ENCODE results near the gene ZNF740. TPM values are rescaled to one million over a fixed set of nuclear protein-coding genes. Genes with fewer than 3 reads are reported as not detected.

Gene ZNF740
- total and polyA plus RNA-seq, 2 of the 4 experiments (the other 2 are of a cell fraction): 13.1 to 14.0 TPM

DNA sequence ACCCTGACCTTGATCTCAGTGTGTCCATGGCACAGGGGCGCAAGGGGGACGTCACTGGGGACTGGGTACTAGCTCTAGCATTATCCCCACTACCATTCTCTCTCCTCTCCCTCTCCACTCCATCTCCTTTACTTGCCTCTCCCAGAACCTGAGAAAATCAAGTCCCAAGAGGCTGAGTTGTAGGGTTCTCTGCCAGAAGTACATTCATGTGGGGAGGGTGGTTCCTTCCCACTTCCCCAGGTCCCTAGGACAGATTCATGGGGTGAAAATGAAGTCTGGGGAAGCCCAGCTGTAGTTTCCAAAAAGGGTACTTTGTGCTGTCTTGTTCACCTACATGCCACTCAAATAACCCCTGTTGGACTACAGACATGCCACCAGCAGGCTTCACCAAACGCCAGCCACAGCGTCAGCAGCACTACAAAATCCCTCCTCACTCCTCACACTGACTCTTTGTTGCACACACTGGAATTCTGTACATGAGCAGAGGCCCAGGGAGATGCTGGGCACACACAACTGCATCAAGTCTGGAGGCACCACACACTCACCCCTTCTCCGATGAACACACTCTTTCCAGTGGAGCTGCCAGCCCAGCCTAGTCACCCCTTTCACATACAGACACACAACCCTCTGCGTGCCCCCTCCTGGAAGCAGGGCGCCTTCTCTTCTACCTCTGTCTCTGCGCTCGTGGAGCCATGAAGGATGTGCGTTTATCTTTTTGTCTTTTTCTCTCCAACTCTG lies 44.5 kb downstream of the ZNF740 start:
- no peak overlapping the region for H3K56ac ChIP-seq (ENCODE audit: extremely low read depth, insufficient read depth, low read length)

More for the DNA sequence above, 44.5 kb downstream of the ZNF740 start:
- Histone ChIP-seq H3K9ac (ENCODE audit: low read depth, low read length) (no peak overlapping the region), H3K4ac (ENCODE audit: low read depth, low read length) (peak overlapping the region; percentile 54), H3K4me1 (ENCODE audit: control insufficient read depth, insufficient read depth, low read length) (peaks cover 32% of the 10 kb centered on the region), H2AK9ac (replicated peaks; ENCODE audit: low read depth, low read length, poor library complexity) (peak overlapping the region; percentile 71), H3K23ac (ENCODE audit: low read depth, low read length) (no peak overlapping the region), H3K27ac (ENCODE audit: insufficient read depth, low read length) (peak overlapping the region; percentile 37; the same call in 1 of the 2 replicates), H4K20me1 (ENCODE audit: insufficient read depth, low read length) (peaks cover 4% of the 10 kb centered on the region), H3K79me1 (ENCODE audit: low read depth in 1 of 2, low read length in 2 of 2) (peaks cover 0 to 38% of the 10 kb centered on the region in 2 experiments; a peak in 2 of 4 replicates), H3K9me3 (ENCODE audit: control insufficient read depth, insufficient read depth, low read length) (no peaks in the 10 kb centered on the region), H3K9me1 (ENCODE audit: insufficient read depth, low read length) (peaks cover 26% of the 10 kb centered on the region), H4K5ac (ENCODE audit: low read depth, low read length) (no peak overlapping the region; the same call in 1 of the 2 replicates), H2BK15ac (ENCODE audit: low read depth, low read length) (no peak overlapping the region), H3K36me3 (ENCODE audit: control insufficient read depth, insufficient read depth, low read length) (peaks cover 4% of the 10 kb centered on the region; the same call in 1 of the 2 replicates), H4K8ac (ENCODE audit: low read depth in 2 of 2, low read length in 2 of 2) (peak overlapping the region in 1 of 2 experiments; percentile 42; a peak in 2 of 4 replicates), H2BK20ac (ENCODE audit: low read depth, low read length) (0 out of 2 replicates have a peak overlapping the region, but pooled peaks have one; percentile 9), H3K14ac (replicated peaks; ENCODE audit: low read depth, low read length) (0 out of 2 replicates have a peak overlapping the region, but pooled peaks have one; percentile 32), H2BK120ac (ENCODE audit: low read depth, low read length) (no peak overlapping the region), H3K4me2 (ENCODE audit: low read depth, low read length) (no peak overlapping the region), H2AFZ (replicated peaks; ENCODE audit: low read length, poor library complexity) (no peak overlapping the region), H2BK5ac (ENCODE audit: low read depth, low read length, poor library complexity, severe bottlenecking) (peak overlapping the region; percentile 7), H3K4me3 (ENCODE audit: insufficient read depth, low read depth, low read length) (no peak overlapping the region), H3K18ac (ENCODE audit: low read depth, low read length) (no peak overlapping the region), H3K27me3 (ENCODE audit: control insufficient read depth, insufficient read depth, low read length) (no peaks in the 10 kb centered on the region), H2AK5ac (ENCODE audit: low read depth, low read length) (no peak overlapping the region; the same call in none of the 2 replicates), H4K91ac (ENCODE audit: insufficient read depth, low read depth, low read length) (no peak overlapping the region)
- ATAC-seq (ENCODE audit: low read depth) (no peak), DNase-seq (no peak)
- intact Hi-C loops (cut with micrococcal nuclease) (no loop called here), in situ Hi-C loops (cut with MboI; ENCODE audit: low sequenced_read_pairs) (no loop called here), dilution Hi-C loops (cut with HindIII; ENCODE audit: low sequenced_read_pairs, unreplicated experiment) (no loop called here)
- TF ChIP-seq MAZ (IDR thresholded peaks at IDR 0.05; ENCODE audit: borderline replicate concordance, low read depth, low read length): no peak
- TF ChIP-seq BHLHE40 (IDR thresholded peaks at IDR 0.05; ENCODE audit: low read depth, low read length): no peak
- TF ChIP-seq RAD21 (IDR thresholded peaks at IDR 0.05; ENCODE audit: low read length): no peak
- TF ChIP-seq, protein P1, sequence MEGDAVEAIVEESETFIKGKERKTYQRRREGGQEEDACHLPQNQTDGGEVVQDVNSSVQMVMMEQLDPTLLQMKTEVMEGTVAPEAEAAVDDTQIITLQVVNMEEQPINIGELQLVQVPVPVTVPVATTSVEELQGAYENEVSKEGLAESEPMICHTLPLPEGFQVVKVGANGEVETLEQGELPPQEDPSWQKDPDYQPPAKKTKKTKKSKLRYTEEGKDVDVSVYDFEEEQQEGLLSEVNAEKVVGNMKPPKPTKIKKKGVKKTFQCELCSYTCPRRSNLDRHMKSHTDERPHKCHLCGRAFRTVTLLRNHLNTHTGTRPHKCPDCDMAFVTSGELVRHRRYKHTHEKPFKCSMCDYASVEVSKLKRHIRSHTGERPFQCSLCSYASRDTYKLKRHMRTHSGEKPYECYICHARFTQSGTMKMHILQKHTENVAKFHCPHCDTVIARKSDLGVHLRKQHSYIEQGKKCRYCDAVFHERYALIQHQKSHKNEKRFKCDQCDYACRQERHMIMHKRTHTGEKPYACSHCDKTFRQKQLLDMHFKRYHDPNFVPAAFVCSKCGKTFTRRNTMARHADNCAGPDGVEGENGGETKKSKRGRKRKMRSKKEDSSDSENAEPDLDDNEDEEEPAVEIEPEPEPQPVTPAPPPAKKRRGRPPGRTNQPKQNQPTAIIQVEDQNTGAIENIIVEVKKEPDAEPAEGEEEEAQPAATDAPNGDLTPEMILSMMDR (conservative IDR thresholded peaks at IDR 0.05; ENCODE audit: low read depth, low read length): no peak
- no peak for TF ChIP-seq NFE2L2 (IDR thresholded peaks at IDR 0.05; ENCODE audit: low read depth, low read length)
- TF ChIP-seq POLR2A (IDR thresholded peaks at IDR 0.05; ENCODE audit: low read depth, low read length): no peak
- TF ChIP-seq, protein P2, sequence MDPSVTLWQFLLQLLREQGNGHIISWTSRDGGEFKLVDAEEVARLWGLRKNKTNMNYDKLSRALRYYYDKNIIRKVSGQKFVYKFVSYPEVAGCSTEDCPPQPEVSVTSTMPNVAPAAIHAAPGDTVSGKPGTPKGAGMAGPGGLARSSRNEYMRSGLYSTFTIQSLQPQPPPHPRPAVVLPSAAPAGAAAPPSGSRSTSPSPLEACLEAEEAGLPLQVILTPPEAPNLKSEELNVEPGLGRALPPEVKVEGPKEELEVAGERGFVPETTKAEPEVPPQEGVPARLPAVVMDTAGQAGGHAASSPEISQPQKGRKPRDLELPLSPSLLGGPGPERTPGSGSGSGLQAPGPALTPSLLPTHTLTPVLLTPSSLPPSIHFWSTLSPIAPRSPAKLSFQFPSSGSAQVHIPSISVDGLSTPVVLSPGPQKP (IDR thresholded peaks at IDR 0.05; ENCODE audit: borderline replicate concordance, low read depth, low read length): no peak
- TF ChIP-seq SMC3 (IDR thresholded peaks at IDR 0.05; ENCODE audit: low read depth, low read length): no peak
- TF ChIP-seq RFX5 (IDR thresholded peaks at IDR 0.05; ENCODE audit: low read depth, low read length): no peak
- TF ChIP-seq, protein P3, sequence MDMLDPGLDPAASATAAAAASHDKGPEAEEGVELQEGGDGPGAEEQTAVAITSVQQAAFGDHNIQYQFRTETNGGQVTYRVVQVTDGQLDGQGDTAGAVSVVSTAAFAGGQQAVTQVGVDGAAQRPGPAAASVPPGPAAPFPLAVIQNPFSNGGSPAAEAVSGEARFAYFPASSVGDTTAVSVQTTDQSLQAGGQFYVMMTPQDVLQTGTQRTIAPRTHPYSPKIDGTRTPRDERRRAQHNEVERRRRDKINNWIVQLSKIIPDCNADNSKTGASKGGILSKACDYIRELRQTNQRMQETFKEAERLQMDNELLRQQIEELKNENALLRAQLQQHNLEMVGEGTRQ (IDR thresholded peaks at IDR 0.05; ENCODE audit: low read depth, low read length): no peak
- TF ChIP-seq MXI1 (IDR thresholded peaks at IDR 0.05; ENCODE audit: borderline replicate concordance, low read depth, low read length): no peak
- TF ChIP-seq CHD1 (IDR thresholded peaks at IDR 0.05; ENCODE audit: low read depth, low read length): no peak
- no peak for TF ChIP-seq FOS (IDR thresholded peaks at IDR 0.05; ENCODE audit: low read depth, low read length)
- ChIA-PET POLR2A (ENCODE audit: unreplicated experiment) (no interaction called here), CTCF (no interaction called here)
- no TSS peak for BruUV-seq (replicated peaks)
- WGBS, 2 experiments (ENCODE audit: extremely low coverage in 2 of 2, insufficient read length in 1 of 2): 74% methylated on average over 5 of the region's 10 CpGs; no CpG with 5 or more reads in 1 of the 2 experiments
